ENCODE data around the gene DLG1.
"Not testable (repeated sequence)": the region's sequence is repeated elsewhere in the genome, so short reads cannot be mapped to it uniquely, and the experiment has no call there.

DLG1 gene

DNA sequence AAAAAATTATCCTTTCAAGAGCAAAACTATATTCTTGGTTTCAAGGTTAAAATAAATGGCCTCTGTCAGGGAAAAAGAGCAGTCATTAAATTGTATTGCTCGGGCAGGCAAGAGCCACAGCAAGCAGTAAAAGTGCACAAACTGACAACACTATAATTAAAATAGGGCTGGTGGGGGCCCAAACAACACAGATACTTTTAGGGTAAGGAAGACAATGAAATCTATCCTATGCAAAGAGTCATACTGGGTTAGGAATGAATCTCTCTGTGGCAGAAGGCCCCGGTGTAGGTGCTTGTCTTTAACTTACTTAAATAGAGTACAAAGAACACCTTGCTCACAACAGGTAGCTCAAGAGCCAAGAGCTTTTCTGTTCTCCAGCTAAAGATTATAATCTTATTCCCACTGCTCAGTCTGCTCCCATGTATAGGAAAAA is 94.7 kb downstream of the DLG1 start:
- no peak for DNase-seq (ENCODE audit: low read depth, low spot score)

DNA sequence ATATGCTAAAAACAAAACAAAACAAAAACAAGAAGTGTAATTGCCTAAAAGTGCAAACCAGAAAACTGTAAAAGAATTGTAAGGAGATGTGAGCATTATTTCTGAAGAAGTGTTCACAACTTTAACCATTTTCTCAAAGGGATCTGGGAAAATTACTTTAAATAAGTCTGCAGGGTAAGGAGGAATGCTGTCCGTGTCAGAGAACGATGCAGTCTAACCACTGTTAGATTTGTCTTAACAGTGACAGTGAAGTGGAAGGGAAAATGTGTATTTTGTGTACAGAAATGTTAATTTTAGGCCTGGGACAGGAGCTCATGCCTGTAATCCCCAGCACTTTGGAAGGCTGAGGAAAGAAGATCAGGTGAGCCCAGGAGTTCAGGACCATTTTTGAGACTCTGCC is 95.7 kb downstream of the DLG1 start:
- Histone ChIP-seq H3K27me3 (ENCODE audit: insufficient read depth, insufficient read length) (no peaks in the 10 kb centered on the region), H3K36me3 (ENCODE audit: insufficient read depth, insufficient read length, low read length) (no peaks in the 10 kb centered on the region), H3K4me3 (ENCODE audit: insufficient read length, low read depth) (no peak overlapping the region), H3K9ac (ENCODE audit: insufficient read length, low read depth) (no peak overlapping the region), H3K4me1 (ENCODE audit: insufficient read depth, insufficient read length) (no peaks in the 10 kb centered on the region), H3K9me3 (ENCODE audit: insufficient read depth, low read length) (no peaks in the 10 kb centered on the region)
- TF ChIP-seq SUZ12 (IDR thresholded peaks at IDR 0.05; ENCODE audit: extremely low read depth, insufficient read depth, insufficient read length) = no peak
- TF ChIP-seq ZNF274 (IDR thresholded peaks at IDR 0.05; ENCODE audit: low read depth, low read length) = no peak
- no peak for TF ChIP-seq YY1 (IDR thresholded peaks at IDR 0.05; ENCODE audit: insufficient read depth, insufficient read length)
- DNase-seq (ENCODE audit: low read depth, low spot score) = no peak

More for the DNA sequence above, 94.7 kb downstream of the DLG1 start:
- Histone ChIP-seq H3K4me3 (ENCODE audit: insufficient read length, low read depth) (no peak overlapping the region), H3K4me1 (ENCODE audit: insufficient read depth, insufficient read length) (no peaks in the 10 kb centered on the region), H3K36me3 (ENCODE audit: insufficient read depth, insufficient read length, low read length) (no peaks in the 10 kb centered on the region), H3K27me3 (ENCODE audit: insufficient read depth, insufficient read length) (no peaks in the 10 kb centered on the region), H3K9me3 (ENCODE audit: insufficient read depth, low read length) (no peaks in the 10 kb centered on the region), H3K9ac (ENCODE audit: insufficient read length, low read depth) (no peak overlapping the region)
- TF ChIP-seq ZNF274 (IDR thresholded peaks at IDR 0.05; ENCODE audit: low read depth, low read length) (no peak), YY1 (IDR thresholded peaks at IDR 0.05; ENCODE audit: insufficient read depth, insufficient read length) (no peak)

DNA sequence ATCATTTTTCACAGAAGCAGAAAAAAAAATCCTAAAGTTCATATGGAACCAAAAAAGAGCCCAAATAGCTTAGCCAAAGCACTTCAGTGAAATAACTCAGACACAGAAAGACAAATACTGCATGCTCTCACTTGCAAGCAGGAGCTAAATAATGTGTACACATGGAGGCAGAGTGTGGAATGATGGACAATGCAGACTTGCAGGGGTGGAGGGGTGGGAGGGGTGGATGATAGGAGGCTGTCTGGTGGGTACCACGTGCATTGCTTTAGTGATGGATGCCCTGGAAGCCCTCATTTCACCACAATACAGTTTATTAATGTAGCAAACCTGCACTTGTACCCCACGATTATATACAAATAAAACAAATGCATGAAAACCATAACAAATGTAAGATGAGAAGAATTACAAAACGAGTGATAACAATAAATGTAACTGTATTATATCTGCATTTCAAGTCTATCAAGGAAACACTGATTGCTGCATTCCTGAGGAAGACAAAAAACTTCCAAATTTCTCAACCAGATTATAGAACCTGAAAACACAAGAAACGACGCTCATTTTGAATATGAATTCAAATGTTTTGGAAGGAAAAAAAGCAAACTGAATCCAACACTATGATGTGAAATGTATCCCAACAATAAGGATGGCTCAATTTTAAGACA is 96.5 kb downstream of the DLG1 start:
- Histone ChIP-seq H3K36me3 (ENCODE audit: insufficient read depth, insufficient read length, low read length) (no peaks in the 10 kb centered on the region), H3K4me1 (ENCODE audit: insufficient read depth, insufficient read length) (no peaks in the 10 kb centered on the region), H3K9ac (ENCODE audit: insufficient read length, low read depth) (no peak overlapping the region), H3K4me3 (ENCODE audit: insufficient read length, low read depth) (no peak overlapping the region), H3K9me3 (ENCODE audit: insufficient read depth, low read length) (no peaks in the 10 kb centered on the region), H3K27me3 (ENCODE audit: insufficient read depth, insufficient read length) (no peaks in the 10 kb centered on the region)
- TF ChIP-seq ZNF274 (IDR thresholded peaks at IDR 0.05; ENCODE audit: low read depth, low read length) (no peak), YY1 (IDR thresholded peaks at IDR 0.05; ENCODE audit: insufficient read depth, insufficient read length) (no peak), SUZ12 (IDR thresholded peaks at IDR 0.05; ENCODE audit: extremely low read depth, insufficient read depth, insufficient read length) (no peak)
- DNase-seq (ENCODE audit: low read depth, low spot score) = no peak

DNA sequence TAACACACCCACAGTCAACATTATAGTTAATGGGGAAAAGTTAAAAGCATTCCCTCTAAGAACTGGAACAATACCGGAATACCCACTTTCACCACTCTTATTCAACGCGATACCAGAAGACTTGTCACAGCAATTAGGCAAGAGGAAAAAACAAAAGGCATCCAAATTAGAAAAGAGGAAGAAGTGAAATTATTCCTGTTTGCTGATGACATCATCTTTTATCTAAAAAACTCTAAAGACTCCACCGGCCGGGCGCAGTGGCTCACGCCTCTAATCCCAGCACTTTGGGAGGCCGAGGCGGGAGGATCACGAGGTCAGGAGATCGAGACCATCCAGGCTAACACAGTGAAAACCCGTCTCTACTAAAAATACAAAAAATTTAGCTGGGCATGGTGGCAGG is 97.6 kb downstream of the DLG1 start:
- not testable (repeated sequence) for H3K36me3 ChIP-seq (ENCODE audit: insufficient read depth, insufficient read length, low read length); DNase-seq (ENCODE audit: low read depth, low spot score); H3K9me3 ChIP-seq (ENCODE audit: insufficient read depth, low read length)

DNA sequence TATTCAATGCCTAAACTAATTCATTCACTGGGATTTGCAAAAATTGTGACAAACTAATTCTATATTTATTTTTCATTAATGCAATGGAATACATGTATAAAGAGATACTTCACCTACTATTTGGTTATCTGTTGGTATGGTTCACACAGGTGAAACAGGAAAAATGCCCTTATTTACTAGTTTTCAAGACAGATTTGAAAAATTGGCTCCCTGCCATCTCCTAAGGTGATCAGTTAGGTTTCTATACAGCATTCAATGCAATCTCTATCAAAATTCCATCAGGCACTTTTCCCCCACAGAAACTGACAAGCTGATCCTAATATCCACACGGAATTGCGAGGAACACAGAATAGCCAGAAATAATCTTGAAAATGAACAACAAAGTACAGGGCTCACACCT is 101.1 kb downstream of the DLG1 start:
- Histone ChIP-seq H3K4me1 (ENCODE audit: insufficient read depth, insufficient read length) (no peaks in the 10 kb centered on the region), H3K9me3 (ENCODE audit: insufficient read depth, low read length) (no peaks in the 10 kb centered on the region), H3K27me3 (ENCODE audit: insufficient read depth, insufficient read length) (no peaks in the 10 kb centered on the region), H3K4me3 (ENCODE audit: insufficient read length, low read depth) (no peak overlapping the region), H3K9ac (ENCODE audit: insufficient read length, low read depth) (no peak overlapping the region), H3K36me3 (ENCODE audit: insufficient read depth, insufficient read length, low read length) (peaks cover 8% of the 10 kb centered on the region)
- no peak for DNase-seq (ENCODE audit: low read depth, low spot score)
- TF ChIP-seq SUZ12 (IDR thresholded peaks at IDR 0.05; ENCODE audit: extremely low read depth, insufficient read depth, insufficient read length) (no peak), YY1 (IDR thresholded peaks at IDR 0.05; ENCODE audit: insufficient read depth, insufficient read length) (no peak), ZNF274 (IDR thresholded peaks at IDR 0.05; ENCODE audit: low read depth, low read length) (no peak)

More for the DNA sequence above, 97.6 kb downstream of the DLG1 start:
- not testable (repeated sequence) for H3K9ac ChIP-seq (ENCODE audit: insufficient read length, low read depth); H3K4me1 ChIP-seq (ENCODE audit: insufficient read depth, insufficient read length); H3K27me3 ChIP-seq (ENCODE audit: insufficient read depth, insufficient read length); H3K4me3 ChIP-seq (ENCODE audit: insufficient read length, low read depth)

DNA sequence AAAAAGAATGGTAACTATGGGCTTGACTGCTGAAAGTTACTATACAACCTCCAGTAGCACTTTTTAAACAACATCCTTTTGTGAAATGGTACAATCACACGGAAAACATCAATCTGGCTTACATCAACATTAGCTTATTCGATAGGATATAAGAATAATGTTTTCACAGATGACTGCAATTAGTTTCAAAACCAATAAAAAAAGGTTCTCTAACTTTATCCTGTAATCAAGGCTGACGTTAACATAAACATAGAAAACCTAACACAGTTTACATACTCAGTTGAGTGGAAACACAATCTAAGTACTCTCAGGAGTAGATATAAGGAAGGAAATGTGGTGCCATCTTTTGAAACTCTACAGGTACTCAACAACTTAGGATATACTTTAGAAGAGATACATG is 102.2 kb downstream of the DLG1 start:
- Histone ChIP-seq H3K9me3 (ENCODE audit: insufficient read depth, low read length) (no peaks in the 10 kb centered on the region), H3K9ac (ENCODE audit: insufficient read length, low read depth) (no peak overlapping the region), H3K36me3 (ENCODE audit: insufficient read depth, insufficient read length, low read length) (peaks cover 8% of the 10 kb centered on the region), H3K4me1 (ENCODE audit: insufficient read depth, insufficient read length) (no peaks in the 10 kb centered on the region), H3K27me3 (ENCODE audit: insufficient read depth, insufficient read length) (no peaks in the 10 kb centered on the region), H3K4me3 (ENCODE audit: insufficient read length, low read depth) (no peak overlapping the region)
- no peak for DNase-seq (ENCODE audit: low read depth, low spot score)
- TF ChIP-seq ZNF274 (IDR thresholded peaks at IDR 0.05; ENCODE audit: low read depth, low read length) (no peak), YY1 (IDR thresholded peaks at IDR 0.05; ENCODE audit: insufficient read depth, insufficient read length) (no peak), SUZ12 (IDR thresholded peaks at IDR 0.05; ENCODE audit: extremely low read depth, insufficient read depth, insufficient read length) (no peak)

DNA sequence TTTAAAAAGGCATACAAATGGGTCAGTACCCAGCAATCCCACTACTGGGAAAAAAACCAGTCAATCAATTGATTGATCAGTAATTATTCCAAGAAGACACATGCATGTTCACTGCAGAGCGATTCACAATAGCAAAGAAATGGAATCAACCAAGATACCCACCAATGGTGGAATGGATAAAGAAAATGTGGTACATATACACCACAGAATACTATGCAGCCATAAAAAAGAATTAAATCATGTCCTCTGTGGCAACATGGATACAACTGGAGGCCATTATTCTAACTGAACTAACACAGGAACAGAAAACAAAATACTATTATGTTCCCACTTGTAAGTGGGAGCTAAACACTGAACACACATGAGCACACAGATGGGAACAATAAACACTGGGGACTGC is 103.1 kb downstream of the DLG1 start:
- DNase-seq (ENCODE audit: low read depth, low spot score) = no peak
- H3K4me3 ChIP-seq (ENCODE audit: insufficient read length, low read depth) = no peak overlapping the region
- H3K4me1 ChIP-seq (ENCODE audit: insufficient read depth, insufficient read length) = no peaks in the 10 kb centered on the region
- no peaks in the 10 kb centered on the region for H3K9me3 ChIP-seq (ENCODE audit: insufficient read depth, low read length)
- no peak for TF ChIP-seq ZNF274 (IDR thresholded peaks at IDR 0.05; ENCODE audit: low read depth, low read length)
- TF ChIP-seq YY1 (IDR thresholded peaks at IDR 0.05; ENCODE audit: insufficient read depth, insufficient read length) = no peak
- no peak for TF ChIP-seq SUZ12 (IDR thresholded peaks at IDR 0.05; ENCODE audit: extremely low read depth, insufficient read depth, insufficient read length)
- no peaks in the 10 kb centered on the region for H3K27me3 ChIP-seq (ENCODE audit: insufficient read depth, insufficient read length)
- H3K36me3 ChIP-seq (ENCODE audit: insufficient read depth, insufficient read length, low read length) = peaks cover 9% of the 10 kb centered on the region
- H3K9ac ChIP-seq (ENCODE audit: insufficient read length, low read depth) = no peak overlapping the region

DNA sequence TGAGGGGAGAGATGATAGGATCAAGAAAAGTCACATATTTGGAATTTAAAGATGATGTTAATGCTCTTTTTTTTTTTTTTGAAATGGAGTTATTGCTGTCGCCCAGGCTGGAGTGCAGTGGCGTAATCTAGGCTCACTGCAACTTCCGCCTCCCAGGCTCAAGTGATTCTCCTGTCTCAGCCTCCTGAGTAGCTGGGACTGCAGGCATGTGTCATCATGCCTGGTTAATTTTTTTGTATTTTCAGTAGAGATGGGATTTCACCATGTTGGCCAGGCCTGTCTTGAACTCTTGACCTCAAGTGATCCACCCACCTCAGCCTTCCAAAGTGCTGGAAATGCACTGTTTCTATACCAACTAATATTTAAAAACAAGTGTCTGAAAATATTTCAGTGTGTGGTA is 104.7 kb downstream of the DLG1 start:
- not testable (repeated sequence) for H3K9me3 ChIP-seq (ENCODE audit: insufficient read depth, low read length); H3K4me1 ChIP-seq (ENCODE audit: insufficient read depth, insufficient read length); DNase-seq (ENCODE audit: low read depth, low spot score); H3K27me3 ChIP-seq (ENCODE audit: insufficient read depth, insufficient read length); H3K9ac ChIP-seq (ENCODE audit: insufficient read length, low read depth); H3K4me3 ChIP-seq (ENCODE audit: insufficient read length, low read depth)
- H3K36me3 ChIP-seq (ENCODE audit: insufficient read depth, insufficient read length, low read length) = peaks cover 11% of the 10 kb centered on the region
